Hindlimb muscle (tissue), 1 donor: Measurements from ENCODE around the gene PWWP2B. TPM values are rescaled to one million over a fixed set of nuclear protein-coding genes. Genes with fewer than 3 reads are reported as not detected.

ENCODE experiments used
- DNase-seq: peaks from one replicate; pipeline ENCODE4 v3.0.0-alpha.2; 2013
- polyA plus RNA-seq: library from polyadenylated mRNA; unstranded; fragments of 120-200 nt; gene quantifications from one replicate; pipeline ENCODE4 v1.2.1, GENCODE V29; 2013; ENCODE audit not compliant: insufficient read length

The PWWP2B gene
- polyA plus RNA-seq, 1 donor: 19.9 TPM

GRCh38 chr10:132420469-132420980 is 23.5 kb downstream of the PWWP2B start:
- DNase-seq: no peak

GRCh38 chr10:132420981-132421846 is 24.2 kb downstream of the PWWP2B start:
- no peak for DNase-seq

GRCh38 chr10:132421847-132422751 is 25.1 kb downstream of the PWWP2B start:
- DNase-seq: no peak

GRCh38 chr10:132422903-132423825 is 26.2 kb downstream of the PWWP2B start:
- no peak for DNase-seq

- DNase-seq: no peak
These were observed 27.2 kb downstream of the PWWP2B start for GRCh38 chr10:132423966-132424861.

- no peak for DNase-seq
These were observed 28.2 kb downstream of the PWWP2B start for GRCh38 chr10:132425029-132425756.

GRCh38 chr10:132425757-132426155 is 28.8 kb downstream of the PWWP2B start:
- no peak for DNase-seq

- no peak for DNase-seq
These were observed 30.2 kb downstream of the PWWP2B start for GRCh38 chr10:132427006-132427771.

GRCh38 chr10:132427939-132428367 is 31.0 kb downstream of the PWWP2B start:
- DNase-seq: no peak

- DNase-seq: no peak
These were observed 31.5 kb downstream of the PWWP2B start for GRCh38 chr10:132428486-132428995.

- DNase-seq: no peak
These were observed 32.6 kb downstream of the PWWP2B start for GRCh38 chr10:132429281-132430230.

GRCh38 chr10:132430231-132430743 is 33.3 kb downstream of the PWWP2B start:
- DNase-seq: no peak

GRCh38 chr10:132430861-132431271 is 33.9 kb downstream of the PWWP2B start:
- DNase-seq: no peak

- DNase-seq: no peak
These were observed 34.7 kb downstream of the PWWP2B start for GRCh38 chr10:132431537-132432175.

GRCh38 chr10:132432176-132432540 is 35.2 kb downstream of the PWWP2B start:
- DNase-seq: no peak

GRCh38 chr10:132433671-132434340 is 36.8 kb downstream of the PWWP2B start:
- DNase-seq: no peak
